Activated T-helper 2 cell treated with anti-CD3 and anti-CD28 coated beads, Interferon-gamma antibody, Interleukin-2, Interleukin-4, amounts not matched to agents 10 μg/mL and 5 μg/mL and 100 μg/mL, durations not matched to agents 14 hours and 24 hours and 36 hours (primary cell): ENCODE measurements around the gene COPS9. TPM values are rescaled to one million over a fixed set of nuclear protein-coding genes. Genes with fewer than 3 reads are reported as not detected.

Experiments used
- DNase-seq: peaks from one replicate; pipeline ENCODE4 v3.0.0; 2021; ENCODE audit warnings: low spot score
- H3K27ac Mint-ChIP-seq: one replicate; pipeline ENCODE4 v1.8.0; 2021; ENCODE audit warnings: mixed read lengths
- H3K27me3 Mint-ChIP-seq: one replicate; pipeline ENCODE4 v1.8.0; 2021; ENCODE audit warnings: low read depth, mixed read lengths
- H3K36me3 Mint-ChIP-seq: one replicate; pipeline ENCODE4 v1.8.0; 2021; ENCODE audit warnings: low read depth, mixed read lengths
- H3K4me1 Mint-ChIP-seq: one replicate; pipeline ENCODE4 v1.8.0; 2021; ENCODE audit warnings: low read depth, mixed read lengths
- H3K4me3 Mint-ChIP-seq: one replicate; pipeline ENCODE4 v1.8.0; 2021; ENCODE audit warnings: low read depth, mild to moderate bottlenecking, moderate library complexity, mixed read lengths
- H3K9me3 Mint-ChIP-seq: one replicate; pipeline ENCODE4 v1.8.0; 2021; ENCODE audit warnings: mixed read lengths
- intact Hi-C: fragments of 100-400 bp; cut with micrococcal nuclease; formaldehyde crosslinking; loops from one replicate; pipeline ENCODE4 v1.15.1; 2023
- total RNA-seq: library from RNA; stranded (reverse); gene quantifications from 2 replicates; pipeline ENCODE4 v1.2.3, GENCODE V29; 2022

Gene COPS9
- 112 and 114 TPM in 2 replicates for total RNA-seq

DNA sequence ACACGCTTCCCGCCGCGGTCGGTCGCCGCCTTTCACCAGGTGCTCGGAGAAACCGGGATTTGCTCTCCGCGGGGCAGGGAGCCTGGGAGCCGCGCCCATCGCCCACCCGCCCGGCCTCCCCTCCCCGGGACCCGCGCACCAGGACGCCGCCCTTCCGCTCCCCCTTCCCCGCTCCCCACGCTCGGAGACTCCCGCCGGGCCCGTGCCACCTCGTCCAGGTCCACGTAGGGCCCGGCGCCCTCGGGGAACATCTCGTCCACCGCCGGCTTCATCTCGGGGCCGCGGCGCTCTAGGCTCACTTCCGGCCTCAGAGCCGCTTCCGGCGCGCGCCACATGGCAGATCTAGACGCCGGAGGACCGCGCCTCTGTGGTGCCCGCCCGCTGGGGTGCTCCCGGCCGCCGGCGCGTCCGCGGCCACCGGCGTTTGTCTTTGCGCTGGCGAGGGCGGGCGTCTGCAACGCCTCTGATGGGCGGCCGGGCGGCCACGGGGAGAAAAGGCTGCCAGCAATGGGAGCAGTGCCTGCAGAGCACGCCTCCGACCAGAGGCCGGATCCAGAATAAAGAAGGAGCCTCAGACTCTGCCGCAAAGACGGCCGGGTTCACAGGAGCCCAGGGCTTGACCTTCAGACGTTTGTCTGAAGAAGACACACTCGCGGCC lies at the start of gene COPS9:
COPS9 (minus strand) TSS at position 293 of the 658 bp plus-strand sequence; CDS start at position 272, 21 bp downstream.
- DNase-seq: peak; percentile 81
- H3K36me3 Mint-ChIP-seq: peaks cover 25% of the 10 kb centered on the region
- intact Hi-C loops: loop anchor here (10.0 kb wide), 1 partner anchor 111 kb away; the partner anchor contains the start of gene NDUFA10
- H3K9me3 Mint-ChIP-seq: no peaks in the 10 kb centered on the region
- peak within 1 kb of the TSS; percentile 82 for H3K27ac Mint-ChIP-seq
- peak within 1 kb of the TSS; percentile 96 for H3K4me3 Mint-ChIP-seq
- peaks cover 17% of the 10 kb centered on the region for H3K4me1 Mint-ChIP-seq
- no peaks in the 10 kb centered on the region for H3K27me3 Mint-ChIP-seq

DNA sequence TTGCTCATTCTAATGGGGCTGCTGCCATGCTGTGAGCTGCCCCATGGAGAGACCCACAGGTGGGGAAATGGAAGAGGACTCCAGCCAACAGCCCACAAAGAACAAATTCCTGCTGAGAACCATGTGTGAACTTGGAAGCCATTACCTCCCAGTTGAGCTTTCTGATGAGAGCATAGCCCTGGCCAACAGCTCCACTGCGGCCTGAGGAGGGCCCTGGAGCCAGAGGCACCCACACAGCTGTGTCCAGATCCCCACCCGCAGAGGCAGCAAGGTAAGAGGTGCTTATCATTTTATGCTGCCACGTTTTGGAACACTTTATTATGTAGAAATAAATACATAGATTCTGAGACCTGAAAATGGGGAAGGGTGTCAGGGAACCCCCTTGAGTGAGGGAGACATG lies 48.6 kb upstream of the COPS9 start:
- Mint-ChIP-seq H3K27me3 (peaks cover 5% of the 10 kb centered on the region), H3K27ac (no peak overlapping the region), H3K4me1 (no peaks in the 10 kb centered on the region), H3K36me3 (no peaks in the 10 kb centered on the region), H3K9me3 (peaks cover 12% of the 10 kb centered on the region), H3K4me3 (no peak overlapping the region)
- intact Hi-C loops: no loop called here
- DNase-seq: no peak

DNA sequence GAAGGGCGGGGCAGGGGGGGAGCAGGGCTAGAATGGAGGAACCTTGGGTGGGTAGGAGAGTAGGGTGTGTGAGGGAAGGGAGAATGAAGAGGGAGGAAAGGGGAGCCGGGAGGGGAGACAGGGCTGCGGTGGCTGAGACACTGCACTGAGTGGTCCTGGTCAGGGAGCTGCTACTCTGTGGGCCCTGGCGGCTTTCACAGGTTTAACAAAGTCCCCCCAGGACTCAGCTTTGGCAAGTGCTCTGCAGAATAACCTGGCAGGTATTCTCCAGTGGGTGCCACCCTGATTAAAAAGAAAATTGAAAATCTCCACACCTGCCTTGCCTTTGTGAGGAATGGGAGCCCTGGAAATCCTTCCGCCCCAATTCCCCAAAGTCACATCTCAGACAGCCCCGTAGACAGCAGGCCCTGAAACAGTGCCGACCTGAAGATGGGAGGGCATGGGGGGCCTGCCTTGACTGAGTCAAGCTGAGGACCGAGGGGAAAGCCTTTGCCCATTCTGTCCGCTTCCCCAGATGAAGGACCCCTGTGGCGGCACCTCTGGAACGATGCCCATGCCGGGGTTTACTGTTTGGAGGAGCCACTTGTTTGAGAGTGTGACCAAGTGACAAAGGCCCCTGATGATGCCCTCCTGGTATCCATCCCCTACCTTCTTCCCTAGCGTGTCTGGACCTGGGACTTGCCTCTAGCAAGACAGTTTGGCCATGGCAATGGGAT lies 47.9 kb upstream of the COPS9 start:
- Mint-ChIP-seq H3K36me3 (no peaks in the 10 kb centered on the region), H3K27me3 (peaks cover 5% of the 10 kb centered on the region), H3K9me3 (peaks cover 12% of the 10 kb centered on the region), H3K4me1 (no peaks in the 10 kb centered on the region), H3K27ac (no peak overlapping the region), H3K4me3 (no peak overlapping the region)
- intact Hi-C loops: no loop called here
- no peak for DNase-seq

DNA sequence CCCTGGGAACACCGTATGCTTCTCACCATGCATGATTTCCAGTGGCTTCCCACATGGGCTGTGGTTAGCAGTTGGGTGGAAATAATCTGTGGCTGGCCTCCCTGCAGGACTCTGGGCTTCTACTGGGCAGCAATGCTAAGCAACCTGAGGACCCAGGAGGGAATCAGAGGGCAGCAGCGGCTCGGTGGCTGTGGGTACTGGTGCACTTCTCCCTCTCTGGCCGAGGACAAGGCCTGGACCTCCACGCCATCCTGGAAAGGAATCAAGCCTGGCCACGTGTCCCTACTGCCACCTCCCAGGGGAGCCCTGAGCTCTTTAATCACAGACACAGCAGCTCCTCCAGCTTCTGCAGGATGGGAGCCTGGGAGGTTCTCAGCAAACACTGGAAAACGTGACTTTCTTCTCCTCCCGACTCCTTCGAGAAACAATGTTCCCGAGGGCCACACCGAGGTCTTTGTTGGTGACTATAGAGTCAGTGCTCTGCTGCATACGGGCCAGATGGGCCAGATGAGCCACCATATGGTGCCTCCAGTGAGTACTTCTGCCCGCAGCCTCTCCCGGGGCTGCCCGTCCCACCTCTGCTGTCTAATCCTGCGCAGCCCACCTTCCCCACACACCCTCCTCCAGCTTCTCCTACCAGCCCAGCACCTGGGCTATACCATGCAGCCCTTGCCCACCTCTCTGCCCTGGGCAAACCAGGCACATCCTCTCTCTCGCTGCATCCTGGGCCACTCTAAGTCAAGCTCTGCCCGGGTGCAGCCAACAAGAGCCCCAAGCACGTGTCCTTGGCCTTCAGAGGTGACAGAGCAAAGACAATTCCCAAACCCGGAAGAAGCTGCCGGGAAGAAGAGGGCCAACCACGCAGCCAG lies 47.1 kb upstream of the COPS9 start:
- Mint-ChIP-seq H3K27me3 (peaks cover 7% of the 10 kb centered on the region), H3K9me3 (peaks cover 7% of the 10 kb centered on the region), H3K36me3 (no peaks in the 10 kb centered on the region), H3K27ac (no peak overlapping the region), H3K4me3 (no peak overlapping the region), H3K4me1 (no peaks in the 10 kb centered on the region)
- intact Hi-C loops: no loop called here
- DNase-seq: no peak

DNA sequence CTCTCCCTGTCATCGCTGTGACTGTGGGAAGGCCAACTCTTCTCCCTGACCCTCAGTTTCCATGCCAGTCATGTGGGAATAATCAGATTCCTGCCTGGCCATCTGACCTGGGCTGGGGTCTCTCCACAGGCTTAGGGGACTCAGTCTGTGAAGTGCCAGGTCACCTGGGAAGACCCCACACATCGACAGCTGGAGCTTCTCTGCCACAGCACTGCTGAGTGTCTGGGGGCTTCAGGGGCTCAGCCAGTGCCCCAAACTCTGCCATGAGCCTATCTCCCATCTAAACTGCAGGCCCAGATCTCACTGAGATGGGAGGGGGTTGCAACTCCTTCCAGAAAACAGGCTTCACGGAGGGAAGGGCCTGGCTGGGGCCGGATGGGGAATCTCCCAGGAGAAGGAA lies 46.4 kb upstream of the COPS9 start:
- H3K4me1 Mint-ChIP-seq: no peaks in the 10 kb centered on the region
- H3K4me3 Mint-ChIP-seq: no peak overlapping the region
- H3K27ac Mint-ChIP-seq: no peak overlapping the region
- intact Hi-C loops: no loop called here
- H3K36me3 Mint-ChIP-seq: no peaks in the 10 kb centered on the region
- no peak for DNase-seq
- H3K9me3 Mint-ChIP-seq: no peaks in the 10 kb centered on the region
- peaks cover 12% of the 10 kb centered on the region for H3K27me3 Mint-ChIP-seq

DNA sequence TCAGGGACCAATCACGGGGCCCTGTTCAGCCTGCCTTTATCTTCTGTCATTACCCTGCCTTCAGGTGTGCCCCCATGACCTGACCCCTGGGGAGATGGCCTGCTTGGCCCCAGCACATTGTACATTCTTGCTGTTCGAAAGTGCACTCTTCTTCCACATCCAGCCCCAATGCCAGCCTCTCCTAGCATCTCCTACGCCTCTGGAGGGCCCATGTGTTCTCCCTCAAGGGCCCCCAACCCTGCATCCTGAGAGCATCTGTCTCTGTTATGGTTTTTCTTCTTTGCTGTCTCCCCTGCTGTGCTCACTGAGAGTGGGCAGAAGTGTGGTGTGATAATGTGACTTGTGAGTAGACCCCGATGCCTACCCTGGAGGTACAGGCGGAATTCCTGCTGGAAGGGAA lies 45.9 kb upstream of the COPS9 start:
- H3K27me3 Mint-ChIP-seq: peaks cover 14% of the 10 kb centered on the region
- H3K27ac Mint-ChIP-seq: no peak overlapping the region
- no peaks in the 10 kb centered on the region for H3K4me1 Mint-ChIP-seq
- H3K9me3 Mint-ChIP-seq: no peaks in the 10 kb centered on the region
- H3K36me3 Mint-ChIP-seq: no peaks in the 10 kb centered on the region
- H3K4me3 Mint-ChIP-seq: no peak overlapping the region
- intact Hi-C loops: no loop called here
- DNase-seq: no peak

DNA sequence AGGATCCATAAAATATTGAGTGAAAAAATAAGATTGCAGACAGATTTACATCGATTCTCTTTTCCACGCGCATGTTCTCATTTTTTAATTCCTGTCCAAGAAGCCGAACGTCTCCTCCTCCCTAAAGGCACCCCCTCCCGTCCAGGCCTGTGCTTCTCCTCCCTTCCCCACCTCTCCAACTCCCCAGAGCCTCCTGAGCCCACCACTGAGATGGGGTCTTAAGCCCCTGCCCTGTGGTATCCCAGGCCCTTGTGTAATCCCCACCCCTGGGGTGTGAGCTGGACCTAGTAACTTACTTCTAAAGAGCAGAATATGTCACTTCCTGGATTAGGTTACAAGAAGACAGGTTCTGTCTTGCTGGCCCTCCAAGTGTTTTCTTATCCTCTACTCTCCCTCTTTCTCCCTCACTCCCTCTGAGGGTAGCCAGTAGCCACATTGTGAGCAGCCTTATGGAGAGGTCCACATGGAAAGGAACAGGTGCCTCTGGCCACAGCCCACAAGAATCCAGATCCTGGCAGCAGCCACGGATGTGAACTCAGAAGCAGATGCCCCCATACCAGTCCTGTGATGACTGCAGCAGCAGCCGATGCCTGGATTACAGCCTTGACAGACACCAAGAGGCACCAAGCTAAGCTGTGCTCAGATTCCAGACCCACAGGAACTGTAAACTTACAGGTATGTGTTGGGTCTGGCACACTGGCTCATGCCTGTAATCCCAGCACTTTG lies 44.0 kb upstream of the COPS9 start:
- H3K4me1 Mint-ChIP-seq: no peaks in the 10 kb centered on the region
- H3K36me3 Mint-ChIP-seq: no peaks in the 10 kb centered on the region
- peaks cover 23% of the 10 kb centered on the region for H3K27me3 Mint-ChIP-seq
- intact Hi-C loops: no loop called here
- no peak overlapping the region for H3K27ac Mint-ChIP-seq
- no peaks in the 10 kb centered on the region for H3K9me3 Mint-ChIP-seq
- DNase-seq: no peak
- no peak overlapping the region for H3K4me3 Mint-ChIP-seq

DNA sequence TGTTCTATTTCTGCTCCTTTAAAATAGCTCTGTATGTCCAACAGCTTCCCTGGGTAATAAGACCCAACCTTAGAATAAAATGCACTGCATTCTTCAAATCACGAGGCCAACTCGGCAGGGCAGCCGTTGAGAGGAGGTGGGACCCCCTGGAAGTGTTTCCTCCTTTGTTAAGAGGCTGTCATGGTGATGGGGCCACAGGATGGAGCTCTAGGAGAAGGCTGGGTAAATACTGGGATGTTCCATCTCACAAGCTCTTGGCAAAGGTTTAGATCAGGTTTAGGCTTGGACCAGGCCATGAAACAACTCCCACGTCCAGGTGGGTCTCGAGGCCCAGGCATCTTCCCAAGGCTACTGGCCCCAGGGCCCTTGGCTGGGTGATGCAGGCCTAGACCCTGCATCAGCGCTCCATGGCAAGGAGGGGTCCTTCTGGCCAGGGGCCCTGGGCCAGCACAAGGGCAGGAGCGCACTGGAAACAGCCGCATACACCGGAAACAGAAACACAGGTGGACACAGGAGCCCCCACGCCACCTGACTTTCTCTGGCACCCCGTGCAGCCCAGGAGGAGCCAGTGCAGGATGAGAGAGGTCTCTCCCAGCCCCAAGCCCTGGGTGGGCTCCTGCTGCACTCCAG lies 43.2 kb upstream of the COPS9 start:
- Mint-ChIP-seq H3K36me3 (no peaks in the 10 kb centered on the region), H3K9me3 (no peaks in the 10 kb centered on the region), H3K4me1 (no peaks in the 10 kb centered on the region)

DNA sequence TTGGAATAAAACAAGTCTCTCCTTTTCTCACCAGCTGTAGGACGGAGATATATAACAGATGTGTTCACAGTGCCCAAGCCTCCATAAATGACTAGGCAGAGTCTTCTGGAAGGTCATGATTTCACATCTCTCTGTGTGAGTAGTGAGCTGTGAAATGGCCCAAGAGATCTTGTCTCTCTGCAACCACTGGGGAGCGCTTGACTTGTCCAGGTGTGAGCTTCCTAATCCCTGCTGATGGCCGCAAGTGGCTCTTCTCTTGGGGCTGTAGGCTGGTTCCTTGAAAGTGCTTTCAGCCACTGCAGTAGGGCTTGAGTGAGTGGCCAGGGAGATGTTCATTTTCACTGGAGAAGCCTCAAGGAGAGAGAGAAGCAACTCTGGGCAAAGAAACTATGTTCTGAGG lies 42.5 kb upstream of the COPS9 start:
- H3K4me1 Mint-ChIP-seq: no peaks in the 10 kb centered on the region
- intact Hi-C loops: no loop called here
- DNase-seq: no peak
- H3K27ac Mint-ChIP-seq: no peak overlapping the region
- H3K27me3 Mint-ChIP-seq: peaks cover 25% of the 10 kb centered on the region
- H3K36me3 Mint-ChIP-seq: no peaks in the 10 kb centered on the region
- H3K9me3 Mint-ChIP-seq: no peaks in the 10 kb centered on the region
- no peak overlapping the region for H3K4me3 Mint-ChIP-seq

More for the DNA sequence above, 43.2 kb upstream of the COPS9 start:
- H3K27ac Mint-ChIP-seq: no peak overlapping the region
- no peak overlapping the region for H3K4me3 Mint-ChIP-seq
- H3K27me3 Mint-ChIP-seq: peaks cover 25% of the 10 kb centered on the region
- no peak for DNase-seq
- intact Hi-C loops: no loop called here

DNA sequence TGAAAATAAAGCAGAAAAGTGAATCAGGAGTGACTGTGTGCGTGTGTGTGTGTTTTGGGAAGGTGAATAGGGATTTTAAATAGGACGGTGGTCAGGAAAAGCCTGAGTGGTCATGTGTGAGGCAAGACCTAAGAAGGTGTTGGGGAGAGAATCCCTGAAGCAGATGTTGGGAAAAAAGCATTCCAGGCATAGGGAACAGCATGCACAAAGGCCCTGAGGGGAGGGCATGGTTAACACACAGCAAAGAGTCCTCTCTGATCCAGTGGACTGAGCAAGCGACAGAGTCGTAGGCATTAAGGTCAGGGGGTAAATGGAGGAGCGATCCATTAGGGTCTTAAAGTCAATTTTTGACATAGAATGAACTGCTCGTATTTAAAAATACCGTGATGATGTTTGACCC lies 38.4 kb upstream of the COPS9 start:
- no peaks in the 10 kb centered on the region for H3K4me1 Mint-ChIP-seq
- no peak overlapping the region for H3K27ac Mint-ChIP-seq
- intact Hi-C loops: no loop called here
- no peak for DNase-seq
- H3K4me3 Mint-ChIP-seq: no peak overlapping the region
- peaks cover 20% of the 10 kb centered on the region for H3K27me3 Mint-ChIP-seq
- H3K36me3 Mint-ChIP-seq: no peaks in the 10 kb centered on the region
- H3K9me3 Mint-ChIP-seq: no peaks in the 10 kb centered on the region

DNA sequence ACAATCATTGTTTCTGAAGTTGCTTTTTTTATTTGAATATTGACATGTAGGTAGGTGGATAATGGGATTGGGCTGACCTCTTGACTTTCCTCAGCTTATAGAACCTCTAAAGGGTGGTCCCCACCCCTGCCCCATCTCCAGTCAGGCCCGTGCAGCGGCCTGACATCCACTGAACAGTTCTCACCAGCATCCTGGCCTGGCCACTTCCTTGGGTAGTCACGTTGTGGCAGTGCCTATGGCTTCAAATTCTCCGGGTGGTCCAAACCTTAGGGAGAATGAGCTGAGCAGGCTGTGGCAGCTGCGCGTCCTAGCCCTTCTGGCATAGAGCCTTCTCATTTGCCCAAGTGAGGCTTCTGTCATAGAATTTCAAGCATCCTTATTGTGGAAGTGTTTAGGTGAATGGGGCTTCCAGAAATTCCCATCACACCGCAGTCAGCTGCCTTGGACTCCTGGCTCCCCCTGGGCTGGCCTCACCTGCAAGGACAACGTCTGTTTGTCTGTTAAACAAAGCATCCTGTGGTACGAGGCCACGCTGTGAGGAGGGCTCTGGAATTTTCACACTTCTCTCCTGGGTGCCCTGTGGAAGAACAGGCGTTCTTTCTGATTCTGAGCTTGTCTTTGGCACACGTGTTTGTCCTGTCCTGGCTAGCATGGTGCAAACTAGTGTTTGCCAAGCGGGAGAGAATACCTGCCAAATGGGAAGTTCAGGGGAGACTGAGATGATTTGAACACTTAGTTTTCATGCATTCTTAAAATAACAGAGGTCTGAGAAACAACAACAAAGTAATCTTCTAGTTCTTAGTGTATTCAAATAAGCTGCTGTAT lies 36.2 kb upstream of the COPS9 start:
- Mint-ChIP-seq H3K36me3 (no peaks in the 10 kb centered on the region), H3K4me1 (no peaks in the 10 kb centered on the region), H3K27me3 (peaks cover 12% of the 10 kb centered on the region), H3K4me3 (no peak overlapping the region), H3K9me3 (no peaks in the 10 kb centered on the region), H3K27ac (no peak overlapping the region)
- DNase-seq: no peak
- intact Hi-C loops: no loop called here
